GM13976 (cell line): Measurements from ENCODE around the gene ASS1.

Source experiments
- DNase-seq: peaks from one replicate; pipeline ENCODE4 v3.0.0; 2012; ENCODE audit warnings: low spot score
- CTCF ChIP-seq: IDR thresholded peaks from 2 replicates; pipeline ENCODE4 v1.5.1; 2012; ENCODE audit warnings: borderline replicate concordance, mild to moderate bottlenecking; ENCODE audit not compliant: insufficient read depth; ENCODE audit errors: extremely low read depth, missing control alignments, control extremely low read depth
- in situ Hi-C: fragments of 300-500 bp; cut with MboI; formaldehyde crosslinking; loops from one replicate; pipeline ENCODE4 v1.12.0; 2022; ENCODE audit warnings: low sequenced_read_pairs, mixed read lengths, inconsistent platforms; ENCODE audit not compliant: unreplicated experiment

ASS1 gene

GRCh38 chr9:130452835-130453234 is 8.1 kb downstream of the ASS1 start:
- in situ Hi-C loops, result loop anchor here (25.0 kb wide), 1 partner anchor 234 kb away; the partner anchor contains the start of gene EXOSC2
- no peak for DNase-seq
- no peak for TF ChIP-seq CTCF

GRCh38 chr9:130453487-130453886 is 8.7 kb downstream of the ASS1 start:
- DNase-seq, result no peak
- no peak for TF ChIP-seq CTCF
- in situ Hi-C loops, result loop anchor here (25.0 kb wide), 1 partner anchor 234 kb away; the partner anchor contains the start of gene EXOSC2

GRCh38 chr9:130454096-130454811 is 9.5 kb downstream of the ASS1 start:
- DNase-seq, result no peak
- TF ChIP-seq CTCF, result no peak
- in situ Hi-C loops, result loop anchor here (25.0 kb wide), 1 partner anchor 233 kb away; the partner anchor contains the start of gene EXOSC2

GRCh38 chr9:130454812-130455325 is 10.1 kb downstream of the ASS1 start:
- no peak for TF ChIP-seq CTCF
- no peak for DNase-seq
- in situ Hi-C loops, result loop anchor here (25.0 kb wide), 1 partner anchor 232 kb away; the partner anchor contains the start of gene EXOSC2

GRCh38 chr9:130458027-130458803 is 13.5 kb downstream of the ASS1 start:
- in situ Hi-C loops, result loop anchor here (25.0 kb wide), 1 partner anchor 229 kb away; the partner anchor contains the start of gene EXOSC2
- TF ChIP-seq CTCF, result no peak
- DNase-seq, result no peak

GRCh38 chr9:130458804-130459067 is 14.0 kb downstream of the ASS1 start:
- in situ Hi-C loops, result loop anchor here (25.0 kb wide), 1 partner anchor 229 kb away; the partner anchor contains the start of gene EXOSC2
- no peak for TF ChIP-seq CTCF
- no peak for DNase-seq
